NCI-H460 (cell line): ENCODE data around the gene ENOPH1. TPM values are rescaled to one million over a fixed set of nuclear protein-coding genes. Genes with fewer than 3 reads are reported as not detected.

Experiments
- DNase-seq: peaks from one replicate; pipeline ENCODE4 v3.0.0-alpha.2; 2016; ENCODE audit warnings: low read depth; ENCODE audit errors: extremely low read depth
- total RNA-seq: library from RNA; depleted of rRNA; stranded (reverse); fragments of >200 nt; shearing (Covaris generic); gene quantifications from 2 replicates; pipeline ENCODE4 v1.2.3, GENCODE V29; 2014

The ENOPH1 gene
- total RNA-seq, 1 experiment from 2014 or later, result 59.6 TPM

DNA sequence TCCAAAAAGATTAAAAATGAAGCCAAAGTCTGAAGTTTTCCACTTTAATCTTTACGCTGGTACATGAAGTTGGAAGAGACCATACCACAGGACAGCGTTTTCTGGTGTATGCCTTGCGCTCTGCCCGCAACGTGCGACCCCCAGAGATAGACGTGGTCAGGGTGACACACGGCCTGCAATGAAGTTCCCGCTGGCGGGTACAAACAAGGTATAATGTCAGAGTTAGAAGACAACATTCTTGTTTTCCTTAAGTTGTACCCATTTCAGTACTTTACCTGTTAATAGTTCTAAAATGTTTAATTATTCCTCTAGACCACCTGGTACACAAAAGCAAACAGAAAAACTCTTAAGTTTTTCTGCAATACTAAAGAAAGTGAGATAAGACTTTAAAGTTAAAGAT, 4.9 kb upstream of the ENOPH1 start:
- no peak for DNase-seq

- no peak for DNase-seq
These were observed 1.8 kb upstream of the ENOPH1 start for GRCh38 chr4:82428526-82428968.

DNA sequence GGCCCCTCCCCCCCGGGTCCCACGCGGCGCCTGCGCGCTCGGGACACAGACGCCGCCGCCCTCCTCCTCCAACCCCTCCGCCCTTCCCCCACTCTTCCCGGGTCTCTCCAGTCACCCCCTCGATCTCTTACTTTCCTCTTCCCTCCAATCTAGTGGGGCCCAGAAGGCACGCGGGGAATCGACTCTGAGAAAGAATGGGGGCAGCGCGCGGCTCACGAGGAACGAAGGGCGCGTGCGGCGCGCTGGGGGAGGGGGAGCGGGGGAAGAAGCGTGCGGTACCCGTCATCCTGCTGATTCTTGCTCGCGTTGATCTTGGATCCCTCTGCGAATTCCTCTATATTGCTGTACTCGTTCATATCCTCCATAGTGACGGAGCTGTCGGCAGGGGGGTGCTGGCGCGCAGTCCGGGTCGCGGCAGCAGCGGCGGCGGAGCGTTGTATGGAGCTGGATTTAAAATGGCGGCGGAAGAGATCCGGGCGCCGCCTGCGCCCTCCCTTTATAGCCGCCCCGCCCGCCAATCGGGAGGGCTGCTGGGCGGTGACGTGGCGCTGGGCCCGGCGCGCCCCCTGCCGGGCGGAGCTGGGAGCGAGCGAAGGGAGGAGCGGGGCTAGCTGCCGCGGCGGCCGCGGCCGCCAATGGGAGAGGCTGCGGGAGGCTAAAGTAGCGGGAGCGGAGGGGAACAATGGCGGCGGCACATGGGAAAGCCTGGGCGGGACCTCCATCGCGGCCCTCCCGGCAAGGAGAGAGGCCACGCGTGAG, 1.2 kb upstream of the ENOPH1 start:
- peak; percentile 84 for DNase-seq

DNA sequence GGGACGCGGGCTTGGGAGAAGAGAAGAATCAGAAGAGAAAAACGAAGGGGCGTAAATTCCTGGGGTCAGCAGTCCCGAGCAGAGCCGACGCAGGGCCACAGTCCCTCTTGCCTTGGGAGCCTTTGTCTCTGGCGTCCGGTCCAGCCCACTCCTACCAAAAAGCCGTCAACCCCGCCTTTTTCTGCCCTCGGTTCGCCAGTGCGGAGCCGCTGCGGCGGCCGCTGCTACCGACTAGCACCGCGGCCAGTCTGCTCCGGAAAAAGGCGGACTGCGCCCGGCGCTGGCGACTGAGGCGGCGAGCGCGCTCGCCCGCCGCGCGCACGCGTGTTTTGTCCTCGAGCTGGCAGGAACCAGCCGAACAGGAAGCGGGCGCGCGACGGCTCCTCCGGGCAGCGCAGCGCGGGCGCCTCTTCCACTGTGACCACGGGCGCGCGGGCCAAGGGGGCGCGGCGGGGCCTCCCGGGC, 630 bp upstream of the ENOPH1 start:
- DNase-seq, result no peak

- no peak for DNase-seq
These were observed 765 bp downstream of the ENOPH1 start for GRCh38 chr4:82430964-82431745.

- DNase-seq, result no peak
These were observed 1.4 kb downstream of the ENOPH1 start for GRCh38 chr4:82431831-82432230.

GRCh38 chr4:82432596-82432995, 2.2 kb downstream of the ENOPH1 start:
- DNase-seq, result no peak

DNA sequence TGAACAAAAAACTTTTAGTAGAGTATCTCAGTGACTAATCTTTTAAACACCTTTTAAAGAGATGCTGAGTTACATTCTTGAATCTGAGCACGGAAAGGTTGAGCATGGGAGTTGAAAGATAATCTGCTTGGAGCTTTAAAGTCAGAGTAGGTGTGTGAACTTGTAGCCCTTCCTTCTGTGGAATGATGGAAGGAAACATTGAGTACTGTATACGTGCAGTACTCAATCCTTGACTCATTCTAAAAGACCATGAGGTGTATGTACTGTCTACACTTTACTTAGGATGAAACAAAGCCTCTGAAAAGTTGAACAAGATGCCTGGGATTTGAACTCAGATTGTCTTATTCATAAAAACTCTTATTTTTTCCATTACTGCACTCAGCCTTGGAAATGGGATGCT, 3.4 kb downstream of the ENOPH1 start:
- no peak for DNase-seq

DNA sequence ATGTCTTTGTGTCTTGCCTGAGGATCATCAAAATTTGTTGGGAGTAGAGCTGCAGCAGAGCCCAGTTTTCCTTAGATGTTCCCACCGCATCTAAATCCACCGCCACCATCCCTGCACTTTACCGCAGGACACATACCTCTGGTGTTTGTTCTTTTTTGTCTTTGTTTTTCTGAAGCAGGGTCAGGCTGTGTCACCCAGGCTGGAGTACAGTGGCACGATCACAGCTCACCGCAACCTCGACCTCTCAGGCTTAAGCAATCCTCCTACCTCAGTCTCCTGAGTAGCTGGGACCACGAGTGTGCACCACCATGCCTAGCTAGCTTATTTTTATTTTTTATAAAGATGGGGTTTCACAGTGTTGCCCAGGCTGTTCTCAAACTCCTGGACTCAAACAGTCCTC, 4.6 kb downstream of the ENOPH1 start:
- no peak for DNase-seq

GRCh38 chr4:82436130-82436529, 5.7 kb downstream of the ENOPH1 start:
- no peak for DNase-seq

GRCh38 chr4:82436780-82437179, 6.4 kb downstream of the ENOPH1 start:
- no peak for DNase-seq

GRCh38 chr4:82437285-82438005, 7.1 kb downstream of the ENOPH1 start:
- DNase-seq, result no peak

DNA sequence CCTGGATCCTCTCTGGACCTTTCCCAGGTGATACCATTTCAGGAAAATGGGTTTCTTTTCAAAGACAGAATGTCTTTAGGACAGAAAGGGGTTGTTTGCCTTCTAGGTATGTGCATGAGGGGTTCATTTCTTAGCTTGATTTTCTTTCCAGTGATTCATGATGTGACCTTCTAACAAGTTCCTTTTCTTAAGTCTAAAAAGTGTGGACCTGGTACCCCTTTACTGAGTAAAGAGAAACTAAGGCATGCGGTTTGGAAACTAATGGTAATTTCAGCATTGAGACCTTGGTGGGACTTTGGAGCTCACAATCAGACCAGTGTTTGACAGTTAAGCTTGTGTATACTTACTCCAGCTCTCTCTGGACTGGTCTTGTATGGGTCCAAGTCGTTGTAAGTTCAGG, 8.7 kb downstream of the ENOPH1 start:
- DNase-seq, result no peak

DNA sequence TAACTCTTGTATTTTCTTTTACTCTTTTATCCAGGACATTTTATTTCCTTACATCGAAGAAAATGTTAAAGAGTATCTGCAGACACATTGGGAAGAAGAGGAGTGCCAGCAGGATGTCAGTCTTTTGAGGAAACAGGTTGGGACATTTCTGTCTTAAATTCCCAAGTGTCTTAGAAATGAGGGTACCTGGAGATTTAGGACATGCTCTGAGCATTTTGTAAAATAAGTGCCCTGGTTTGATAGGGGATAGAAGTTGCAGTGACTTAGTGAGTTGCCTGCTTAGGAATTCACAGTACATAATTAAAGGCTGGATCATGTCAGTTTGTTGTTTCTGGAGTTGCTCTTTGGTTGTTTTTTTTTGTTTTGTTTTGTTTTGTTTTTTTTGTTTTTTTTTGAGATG, 17.5 kb downstream of the ENOPH1 start:
- no peak for DNase-seq

GRCh38 chr4:82450966-82451755, 20.8 kb downstream of the ENOPH1 start:
- DNase-seq, result no peak

- DNase-seq, result no peak
These were observed 21.6 kb downstream of the ENOPH1 start for GRCh38 chr4:82452026-82452425.

GRCh38 chr4:82457266-82457665, 26.9 kb downstream of the ENOPH1 start:
- DNase-seq, result no peak

DNA sequence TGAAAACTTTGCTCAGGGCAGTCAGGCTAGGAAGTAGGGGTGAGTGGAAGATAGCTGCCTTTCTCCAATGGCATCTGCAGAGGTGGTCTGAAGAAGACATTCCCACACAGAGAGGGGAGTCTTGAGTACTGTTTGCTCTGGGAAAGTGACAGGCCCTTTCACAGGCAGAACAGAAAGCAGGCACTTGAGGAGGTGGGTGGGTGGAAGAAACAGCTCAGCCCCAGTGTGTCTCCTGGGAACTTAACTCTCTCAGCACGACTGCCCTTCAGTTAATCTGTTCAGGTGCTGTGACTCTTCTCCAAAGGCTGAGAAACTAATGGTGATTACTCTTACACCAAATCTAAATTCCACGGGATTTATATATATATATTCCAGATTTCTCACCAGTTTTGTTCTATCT, 28.3 kb downstream of the ENOPH1 start:
- DNase-seq, result no peak

GRCh38 chr4:82461710-82462109, 31.3 kb downstream of the ENOPH1 start:
- no peak for DNase-seq

- DNase-seq, result peak; percentile 77
These were observed 32.0 kb downstream of the ENOPH1 start for GRCh38 chr4:82462415-82462831.
